Thymus (tissue), 11 donors: ENCODE results near the gene MAP2K6. TPM values are rescaled to one million over a fixed set of nuclear protein-coding genes. Genes with fewer than 3 reads are reported as not detected.

ENCODE experiments used
- DNase-seq, 9 donors: peaks; one replicate each; pipeline ENCODE4 v3.0.0-alpha.2; 2013; ENCODE audit warnings: low spot score in 9 of 9, low read depth in 6 of 9, missing footprints in 1 of 9
- H3K27ac ChIP-seq, 2 donors: one replicate each; pipeline ENCODE4 v1.5.1; 2013; ENCODE audit warnings: control low read depth in 1 of 2, low read depth in 1 of 2, low read length in 1 of 2, mild to moderate bottlenecking in 1 of 2, moderate library complexity in 1 of 2
- H3K27me3 ChIP-seq, 2 donors: one replicate each; pipeline ENCODE4 v1.5.1; 2013; ENCODE audit warnings: low read length in 1 of 2; ENCODE audit not compliant: control insufficient read depth in 2 of 2, insufficient read depth in 1 of 2
- H3K36me3 ChIP-seq, 2 donors: one replicate each; pipeline ENCODE4 v1.5.1; 2013; ENCODE audit warnings: low read length in 1 of 2, mild to moderate bottlenecking in 1 of 2, moderate library complexity in 1 of 2; ENCODE audit not compliant: control insufficient read depth in 2 of 2, insufficient read depth in 2 of 2
- H3K4me1 ChIP-seq, 2 donors: one replicate each; pipeline ENCODE4 v1.5.1; 2013; ENCODE audit warnings: low read length in 2 of 2; ENCODE audit not compliant: control insufficient read depth in 2 of 2, insufficient read depth in 2 of 2
- H3K4me3 ChIP-seq, 2 donors: one replicate each; pipeline ENCODE4 v1.5.1; 2013; ENCODE audit warnings: low read length in 2 of 2, control low read depth in 1 of 2, mild to moderate bottlenecking in 1 of 2
- H3K9me3 ChIP-seq, 2 donors: one replicate each; pipeline ENCODE4 v1.5.1; 2013; ENCODE audit warnings: low read length in 1 of 2, mild to moderate bottlenecking in 1 of 2; ENCODE audit not compliant: control insufficient read depth in 2 of 2, insufficient read depth in 1 of 2
- WGBS: extraction: QIAGEN DNeasy Blood & Tissue Kit; methylation state at CpG from one replicate; pipeline ENCODE4 v1.1.7; 2013; 5-methylcytosine and 5-hydroxymethylcytosine counted together
- polyA plus RNA-seq: library from polyadenylated mRNA; stranded (reverse); fragments of 200-250 nt; gene quantifications from one replicate; pipeline ENCODE4 v1.2.3, GENCODE V29; 2013
- total RNA-seq: library from RNA; stranded (reverse); fragments of 120-200 nt; gene quantifications from one replicate; pipeline ENCODE4 v1.2.4, GENCODE V29; 2013
- donor health status: healthy.

The MAP2K6 gene
- total and polyA plus RNA-seq, 2 donors = 11.2 to 18.5 TPM

GRCh38 chr17:69404399-69404798 is 10.1 kb upstream of the MAP2K6 start:
- WGBS = 97% methylated on average over 5 of the region's 5 CpGs
- Histone ChIP-seq H3K4me1 (no peaks in the 10 kb centered on the region), H3K36me3 (no peaks in the 10 kb centered on the region), H3K27ac (no peak overlapping the region), H3K9me3 (no peaks in the 10 kb centered on the region), H3K4me3 (no peak overlapping the region), H3K27me3 (no peaks in the 10 kb centered on the region)
- no peak for DNase-seq

GRCh38 chr17:69405096-69405495 is 9.4 kb upstream of the MAP2K6 start:
- H3K9me3 ChIP-seq = no peaks in the 10 kb centered on the region
- H3K27me3 ChIP-seq = no peaks in the 10 kb centered on the region
- 96% methylated on average over 5 of the region's 5 CpGs for WGBS
- no peak overlapping the region for H3K4me3 ChIP-seq
- no peak overlapping the region for H3K27ac ChIP-seq
- H3K36me3 ChIP-seq = no peaks in the 10 kb centered on the region
- DNase-seq = no peak
- H3K4me1 ChIP-seq = no peaks in the 10 kb centered on the region

GRCh38 chr17:69406941-69407340 is 7.6 kb upstream of the MAP2K6 start:
- DNase-seq = no peak
- no peaks in the 10 kb centered on the region for H3K27me3 ChIP-seq

GRCh38 chr17:69407759-69408158 is 6.7 kb upstream of the MAP2K6 start:
- DNase-seq = no peak
- Histone ChIP-seq H3K36me3 (no peaks in the 10 kb centered on the region), H3K27me3 (no peaks in the 10 kb centered on the region), H3K27ac (no peak overlapping the region), H3K9me3 (no peaks in the 10 kb centered on the region), H3K4me3 (no peak overlapping the region), H3K4me1 (peaks cover 0 to 3% of the 10 kb centered on the region in 2 donors)
- WGBS = 97% methylated on average over 1 of the region's 1 CpG

More at GRCh38 chr17:69406941-69407340, 7.6 kb upstream of the MAP2K6 start:
- Histone ChIP-seq H3K36me3 (no peaks in the 10 kb centered on the region), H3K4me1 (peaks cover 0 to 3% of the 10 kb centered on the region in 2 donors), H3K4me3 (no peak overlapping the region), H3K9me3 (no peaks in the 10 kb centered on the region), H3K27ac (no peak overlapping the region)

- H3K36me3 ChIP-seq = no peaks in the 10 kb centered on the region
- H3K4me3 ChIP-seq = no peak overlapping the region
- WGBS = 97% methylated on average over 2 of the region's 2 CpGs
- H3K4me1 ChIP-seq = peaks cover 3 to 4% of the 10 kb centered on the region in 2 donors
- no peaks in the 10 kb centered on the region for H3K27me3 ChIP-seq
- H3K9me3 ChIP-seq = no peaks in the 10 kb centered on the region
- no peak overlapping the region for H3K27ac ChIP-seq
- no peak for DNase-seq
These were observed 3.8 kb upstream of the MAP2K6 start for GRCh38 chr17:69410671-69411070.

- Histone ChIP-seq H3K27me3 (no peaks in the 10 kb centered on the region), H3K4me1 (peaks cover 4 to 6% of the 10 kb centered on the region in 2 donors), H3K4me3 (no peak overlapping the region), H3K27ac (no peak overlapping the region), H3K36me3 (no peaks in the 10 kb centered on the region), H3K9me3 (no peaks in the 10 kb centered on the region)
- peak in 1 of 9 donors; percentile 16 for DNase-seq
- 75% methylated on average over 4 of the region's 4 CpGs for WGBS
These were observed 2.7 kb upstream of the MAP2K6 start for GRCh38 chr17:69411766-69412165.

GRCh38 chr17:69412251-69412671 is 2.2 kb upstream of the MAP2K6 start:
- Histone ChIP-seq H3K9me3 (no peaks in the 10 kb centered on the region), H3K4me3 (no peak overlapping the region), H3K4me1 (peaks cover 4 to 10% of the 10 kb centered on the region in 2 donors), H3K36me3 (no peaks in the 10 kb centered on the region), H3K27me3 (no peaks in the 10 kb centered on the region), H3K27ac (no peak overlapping the region)
- no peak for DNase-seq
- 97% methylated on average over 4 of the region's 4 CpGs for WGBS

GRCh38 chr17:69415431-69415830 is 934 bp downstream of the MAP2K6 start:
- Histone ChIP-seq H3K4me1 (peaks cover 4 to 13% of the 10 kb centered on the region in 2 donors), H3K9me3 (no peaks in the 10 kb centered on the region), H3K27ac (peak overlapping the region in 1 of 2 donors; percentile 90), H3K27me3 (no peaks in the 10 kb centered on the region), H3K36me3 (no peaks in the 10 kb centered on the region), H3K4me3 (peak overlapping the region; percentile 76 to 81)
- DNase-seq = peak in 1 of 9 donors; percentile 7
- WGBS = 14% methylated on average over 6 of the region's 6 CpGs

- H3K36me3 ChIP-seq = no peaks in the 10 kb centered on the region
- H3K27me3 ChIP-seq = no peaks in the 10 kb centered on the region
- peaks cover 2 to 13% of the 10 kb centered on the region in 2 donors for H3K4me1 ChIP-seq
- H3K27ac ChIP-seq = no peak overlapping the region
- 87% methylated on average over 5 of the region's 5 CpGs for WGBS
- DNase-seq = no peak
- H3K9me3 ChIP-seq = peaks cover 0 to 4% of the 10 kb centered on the region in 2 donors
- no peak overlapping the region for H3K4me3 ChIP-seq
These were observed 3.3 kb downstream of the MAP2K6 start for GRCh38 chr17:69417545-69418483.
